PC-9 (cell line): ENCODE data around the gene VDAC1.

Experiments used
- EZH2 ChIP-seq: fragments of 200-600 bp; sonication (generic); IDR thresholded peaks from 2 replicates; pipeline ENCODE4 v1.8.0; 2017; ENCODE audit warnings: antibody characterized with exemption, low read depth
- TF ChIP-seq, protein P1 (sequence below): fragments of 200-600 bp; sonication (generic); conservative IDR thresholded peaks from 2 replicates; pipeline ENCODE4 v1.6.1; 2017; ENCODE audit warnings: mixed run types, antibody characterized with exemption, mild to moderate bottlenecking, moderate library complexity

DNA sequence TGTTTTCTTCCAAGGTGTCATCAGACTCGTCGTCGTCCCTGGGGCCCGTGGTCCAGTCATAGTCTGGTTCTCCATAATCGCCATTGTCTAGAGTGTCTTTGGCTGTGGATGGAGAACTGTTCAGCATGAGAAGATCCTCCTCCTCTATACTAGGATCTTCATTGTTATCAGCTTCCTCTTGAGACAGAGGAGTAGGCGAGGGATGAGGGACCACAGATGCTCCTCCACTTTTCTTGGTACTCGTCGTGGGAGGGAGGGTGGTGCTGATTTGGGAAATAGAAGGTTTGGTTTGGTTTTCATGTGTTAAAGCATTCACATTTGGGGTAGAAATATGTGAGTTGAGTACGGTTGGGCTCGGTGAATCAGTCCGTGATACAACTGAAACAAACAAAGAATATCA, 45.1 kb downstream of the VDAC1 start:
- no peak for TF ChIP-seq EZH2
- TF ChIP-seq, protein P1, sequence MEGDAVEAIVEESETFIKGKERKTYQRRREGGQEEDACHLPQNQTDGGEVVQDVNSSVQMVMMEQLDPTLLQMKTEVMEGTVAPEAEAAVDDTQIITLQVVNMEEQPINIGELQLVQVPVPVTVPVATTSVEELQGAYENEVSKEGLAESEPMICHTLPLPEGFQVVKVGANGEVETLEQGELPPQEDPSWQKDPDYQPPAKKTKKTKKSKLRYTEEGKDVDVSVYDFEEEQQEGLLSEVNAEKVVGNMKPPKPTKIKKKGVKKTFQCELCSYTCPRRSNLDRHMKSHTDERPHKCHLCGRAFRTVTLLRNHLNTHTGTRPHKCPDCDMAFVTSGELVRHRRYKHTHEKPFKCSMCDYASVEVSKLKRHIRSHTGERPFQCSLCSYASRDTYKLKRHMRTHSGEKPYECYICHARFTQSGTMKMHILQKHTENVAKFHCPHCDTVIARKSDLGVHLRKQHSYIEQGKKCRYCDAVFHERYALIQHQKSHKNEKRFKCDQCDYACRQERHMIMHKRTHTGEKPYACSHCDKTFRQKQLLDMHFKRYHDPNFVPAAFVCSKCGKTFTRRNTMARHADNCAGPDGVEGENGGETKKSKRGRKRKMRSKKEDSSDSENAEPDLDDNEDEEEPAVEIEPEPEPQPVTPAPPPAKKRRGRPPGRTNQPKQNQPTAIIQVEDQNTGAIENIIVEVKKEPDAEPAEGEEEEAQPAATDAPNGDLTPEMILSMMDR = no peak
